HG02571 (cell line): ENCODE measurements around the gene EEFSEC.

Experiments used
- ATAC-seq: cut with Tn5 transposase; IDR thresholded peaks from one replicate; pipeline ENCODE4 v1.9.1; 2021; ENCODE audit warnings: mild to moderate bottlenecking, moderate library complexity; ENCODE audit not compliant: unreplicated experiment

Gene EEFSEC

GRCh38 chr3:128432971-128433836 lies 279.9 kb downstream of the EEFSEC start:
- no peak for ATAC-seq

- ATAC-seq: no peak
Measured at GRCh38 chr3:128433837-128434165, 280.5 kb downstream of the EEFSEC start.

DNA sequence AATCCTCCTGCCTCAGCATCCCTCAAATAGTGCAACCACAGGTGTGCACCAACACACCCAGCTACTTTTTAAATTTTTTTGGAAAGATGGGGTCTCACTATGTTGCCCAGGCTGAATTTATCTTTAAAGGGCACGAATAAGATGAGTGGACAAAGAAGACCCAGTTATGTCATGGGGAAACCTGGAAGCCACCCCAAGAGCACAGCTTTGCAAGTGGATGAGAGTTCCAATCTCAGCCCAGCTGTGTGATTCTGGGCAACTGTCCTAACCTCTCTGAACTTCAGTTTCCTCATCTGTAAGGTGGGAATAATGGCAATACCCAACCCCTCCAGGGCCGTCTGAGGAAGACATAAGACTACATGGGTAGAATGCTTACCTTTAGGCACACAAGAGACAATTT lies 281.2 kb downstream of the EEFSEC start:
- ATAC-seq: no peak

DNA sequence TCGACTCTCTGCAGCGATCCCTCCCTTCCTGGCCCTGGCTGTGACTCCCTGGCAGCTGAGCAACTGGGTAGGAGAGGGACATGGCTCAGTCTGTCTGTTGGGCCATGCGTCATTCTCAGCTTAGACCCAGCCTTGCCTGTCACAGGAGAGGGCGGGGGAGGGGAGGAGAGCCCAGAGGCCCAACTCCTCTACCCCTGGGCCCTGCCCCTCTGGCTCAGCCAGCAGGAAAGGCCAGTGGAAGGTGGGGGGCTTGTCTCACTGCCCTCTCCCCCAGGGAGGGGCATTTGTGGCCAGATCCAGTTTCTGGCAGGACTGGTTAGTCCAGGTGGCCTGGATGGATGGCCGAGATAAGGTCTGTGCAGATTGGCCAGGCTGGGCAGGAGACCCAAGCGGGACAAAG lies 281.8 kb downstream of the EEFSEC start:
- no peak for ATAC-seq

DNA sequence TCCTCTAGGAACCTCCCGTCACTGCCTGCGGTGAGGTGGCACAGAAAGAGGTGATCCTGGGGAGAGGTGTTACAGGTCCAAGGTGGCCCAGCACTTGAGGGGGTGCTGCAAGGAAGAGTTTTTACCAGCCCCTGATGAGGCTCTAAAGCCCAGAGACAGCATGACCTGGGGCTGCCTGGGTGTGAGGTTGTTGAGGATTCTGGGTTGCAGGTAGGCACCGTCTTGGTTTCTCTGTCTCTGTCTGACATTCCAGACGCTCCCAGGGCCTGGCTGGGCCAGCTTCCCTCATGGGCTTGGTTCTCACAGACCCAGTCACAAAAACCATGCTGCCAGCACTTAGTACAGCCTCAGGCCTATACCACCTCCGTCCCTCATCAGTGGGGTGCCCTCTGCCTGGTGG lies 282.3 kb downstream of the EEFSEC start:
- no peak for ATAC-seq

- ATAC-seq: no peak
Measured at GRCh38 chr3:128436214-128436613, 282.9 kb downstream of the EEFSEC start.

- no peak for ATAC-seq
Measured at GRCh38 chr3:128438488-128439072, 285.3 kb downstream of the EEFSEC start.

GRCh38 chr3:128439226-128439625 lies 285.9 kb downstream of the EEFSEC start:
- no peak for ATAC-seq

DNA sequence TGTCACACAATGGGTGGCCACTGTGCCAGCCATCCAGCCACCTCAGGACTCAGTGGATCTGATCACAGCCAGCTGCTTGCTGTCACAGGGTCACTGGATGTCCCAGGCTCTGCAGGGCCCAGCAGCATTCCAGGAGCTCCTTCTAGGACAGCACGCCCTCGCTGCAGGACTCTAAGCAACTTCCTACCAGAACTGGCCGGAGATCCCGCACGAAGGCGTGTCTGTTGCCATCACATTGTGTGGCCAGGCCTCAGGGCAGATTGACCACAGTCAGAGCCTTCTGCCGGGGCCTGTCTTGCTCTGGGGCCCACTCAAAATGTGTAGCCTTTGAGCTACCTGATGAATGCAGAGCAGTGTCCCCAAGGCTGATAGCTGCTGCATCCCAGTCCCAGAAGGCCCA lies 288.8 kb downstream of the EEFSEC start:
- no peak for ATAC-seq

DNA sequence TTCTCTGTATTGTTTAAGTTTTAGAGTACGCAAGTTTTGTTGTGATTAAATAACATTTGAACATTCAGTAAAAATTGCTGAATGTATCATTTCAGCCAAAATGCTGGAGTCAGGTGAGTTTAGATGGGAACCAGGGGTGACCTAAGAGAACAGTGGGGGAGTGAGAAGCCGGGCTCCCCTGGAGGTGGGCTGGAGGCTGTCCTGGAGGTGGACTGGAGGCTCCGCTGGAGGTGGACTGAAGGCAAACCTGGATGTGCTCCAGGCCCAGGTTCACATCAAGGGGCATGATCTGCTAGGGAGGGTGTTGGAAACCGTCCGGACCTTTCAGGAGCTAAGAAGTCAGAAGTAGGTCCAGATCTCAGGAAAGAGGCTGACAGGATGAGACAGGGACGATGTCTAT lies 289.7 kb downstream of the EEFSEC start:
- ATAC-seq: no peak

DNA sequence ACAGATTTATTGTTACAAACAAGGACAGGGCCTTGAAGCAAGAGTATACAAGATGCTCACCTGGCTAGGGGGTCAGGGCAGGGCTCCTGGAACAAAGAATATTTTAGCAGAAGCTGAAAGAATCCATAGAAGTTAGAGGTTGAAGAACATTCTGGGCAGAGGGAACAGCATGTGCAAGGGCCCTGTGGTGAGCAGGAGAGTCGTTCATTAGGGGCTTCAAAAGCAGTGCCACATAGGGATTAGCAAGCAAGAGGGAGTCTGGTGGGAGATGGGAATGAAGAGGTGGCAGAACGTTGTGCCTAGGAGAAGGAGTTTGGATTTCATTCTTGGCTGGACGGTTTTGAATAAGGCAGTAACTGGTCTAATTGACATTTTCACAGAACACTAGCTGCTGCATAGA lies 290.5 kb downstream of the EEFSEC start:
- ATAC-seq: no peak

DNA sequence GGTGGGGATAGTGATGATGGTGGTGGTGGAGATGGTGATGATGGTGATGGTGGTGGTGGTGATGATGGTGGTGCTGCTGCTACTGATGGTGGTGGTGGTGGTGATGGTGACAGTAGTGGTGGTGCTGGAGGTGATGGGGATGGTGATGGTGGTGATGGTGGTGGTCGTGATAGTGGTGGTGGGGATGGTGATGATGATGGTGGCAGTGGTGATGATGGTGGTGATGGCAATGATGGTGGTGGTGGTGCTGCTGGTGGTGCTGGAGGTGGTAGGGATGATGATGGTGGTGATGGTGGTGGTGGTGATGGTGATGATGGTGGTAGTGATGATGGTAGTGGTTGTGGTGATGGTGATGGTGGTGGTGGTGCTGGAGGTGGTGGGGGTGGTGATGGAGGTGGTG lies 292.1 kb downstream of the EEFSEC start:
- no peak for ATAC-seq

DNA sequence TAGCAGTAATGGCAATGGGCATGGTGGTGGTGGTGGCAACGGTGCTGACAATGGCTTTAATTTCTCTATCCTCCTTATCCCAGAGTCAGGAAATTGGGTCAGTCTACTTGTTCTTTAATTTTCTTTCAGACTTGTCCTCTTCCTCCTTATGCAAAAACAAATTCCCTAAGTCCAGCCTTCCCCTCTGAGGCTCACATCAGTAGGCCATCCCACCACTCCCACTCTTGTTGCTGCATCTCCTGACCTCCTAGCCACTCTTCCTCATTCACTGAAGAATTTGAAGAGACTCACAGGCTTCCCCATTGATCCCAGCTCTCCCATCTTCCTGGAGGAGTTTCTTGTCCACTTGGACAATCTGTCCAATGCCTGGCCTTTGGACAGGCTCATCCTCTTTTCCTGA lies 293.5 kb downstream of the EEFSEC start:
- ATAC-seq: no peak

DNA sequence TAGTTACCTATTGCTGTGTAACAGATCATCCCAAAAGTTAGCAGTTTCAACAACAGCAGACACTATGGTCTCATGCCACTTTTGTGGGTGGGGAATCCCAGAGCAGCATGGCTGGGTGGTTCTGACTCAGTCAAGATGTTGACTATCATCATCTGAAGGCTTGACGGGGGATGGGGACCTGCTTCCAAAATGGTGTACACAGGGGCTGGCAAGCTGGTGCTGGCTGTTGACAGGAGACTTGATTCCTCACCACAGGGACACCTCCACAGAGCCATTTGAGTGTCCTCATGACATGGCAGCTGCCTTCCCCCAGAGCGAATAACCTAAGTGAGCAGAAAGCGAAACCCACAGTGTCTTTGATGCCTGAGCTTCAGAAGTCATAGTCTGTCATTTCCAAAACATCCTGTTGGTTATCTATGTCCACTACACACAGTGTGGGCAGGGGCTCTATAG lies 294.3 kb downstream of the EEFSEC start:
- ATAC-seq: no peak

- ATAC-seq: no peak
Measured at GRCh38 chr3:128448491-128448890, 295.2 kb downstream of the EEFSEC start.

GRCh38 chr3:128449111-128449638 lies 295.9 kb downstream of the EEFSEC start:
- ATAC-seq: no peak

DNA sequence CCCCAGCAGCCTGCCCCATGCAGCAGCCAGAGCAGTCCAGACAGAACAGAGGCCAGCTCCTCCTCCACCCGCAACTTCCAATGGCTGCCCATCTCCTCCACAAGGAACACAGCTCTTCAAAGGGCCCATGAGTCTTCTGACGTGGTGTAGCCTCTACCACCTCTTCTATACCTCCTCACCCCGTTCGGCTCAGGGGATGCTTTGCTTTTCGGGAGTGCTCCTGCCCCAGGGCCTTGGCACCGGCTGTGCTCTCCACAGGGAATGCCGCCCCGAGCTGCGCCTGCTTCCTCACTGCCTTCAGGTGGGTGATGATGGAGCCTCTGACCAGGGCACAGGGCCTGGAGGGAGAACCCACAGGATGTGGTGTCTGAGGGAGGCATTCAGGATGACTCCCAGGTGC lies 298.8 kb downstream of the EEFSEC start:
- ATAC-seq: no peak

DNA sequence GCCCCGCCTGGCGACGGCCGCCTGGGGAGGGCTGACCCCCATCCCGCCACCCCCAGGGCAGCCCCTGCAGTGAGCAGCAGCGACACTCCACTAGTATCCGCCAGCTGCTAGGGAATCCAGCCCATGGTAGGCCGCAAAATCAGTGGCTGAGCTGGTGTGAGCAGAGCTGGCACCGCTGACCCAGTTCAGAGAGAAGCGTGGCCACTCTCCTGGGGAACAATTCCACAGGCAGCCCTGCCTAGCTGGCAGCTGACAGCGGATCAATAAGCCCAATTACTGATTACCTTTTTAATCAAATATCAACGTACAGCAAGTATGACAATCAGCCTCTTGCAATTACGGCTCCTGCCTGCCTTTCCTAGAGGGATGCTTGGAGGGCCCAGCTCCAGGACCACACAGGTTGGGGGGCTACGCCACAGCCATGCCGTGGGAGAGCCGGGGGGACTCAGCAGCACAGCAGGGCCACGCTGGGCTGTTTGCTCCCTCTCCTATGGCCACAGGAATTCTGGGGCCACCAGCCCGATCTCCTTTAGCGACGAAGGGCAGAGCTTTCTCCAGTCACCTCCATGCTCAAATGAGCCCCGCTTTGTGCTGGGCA lies 299.5 kb downstream of the EEFSEC start:
- no peak for ATAC-seq

- ATAC-seq: no peak
Measured at GRCh38 chr3:128453501-128454309, 300.4 kb downstream of the EEFSEC start.

DNA sequence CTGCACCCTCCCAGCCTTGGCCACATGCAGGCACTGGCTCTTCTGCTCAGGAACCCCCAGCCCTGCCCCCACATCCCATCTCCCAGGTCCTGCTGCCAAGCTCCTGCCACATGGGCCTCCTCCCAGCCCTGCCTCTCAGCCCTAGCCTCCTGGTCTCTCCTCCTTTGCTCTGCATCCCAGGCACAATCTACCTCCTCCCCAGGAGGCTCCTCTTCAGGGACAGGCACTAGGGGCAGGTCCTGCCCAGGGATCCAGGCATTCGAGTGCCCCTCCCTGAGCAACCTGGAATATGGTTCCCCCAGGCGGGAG lies 301.0 kb downstream of the EEFSEC start:
- no peak for ATAC-seq

DNA sequence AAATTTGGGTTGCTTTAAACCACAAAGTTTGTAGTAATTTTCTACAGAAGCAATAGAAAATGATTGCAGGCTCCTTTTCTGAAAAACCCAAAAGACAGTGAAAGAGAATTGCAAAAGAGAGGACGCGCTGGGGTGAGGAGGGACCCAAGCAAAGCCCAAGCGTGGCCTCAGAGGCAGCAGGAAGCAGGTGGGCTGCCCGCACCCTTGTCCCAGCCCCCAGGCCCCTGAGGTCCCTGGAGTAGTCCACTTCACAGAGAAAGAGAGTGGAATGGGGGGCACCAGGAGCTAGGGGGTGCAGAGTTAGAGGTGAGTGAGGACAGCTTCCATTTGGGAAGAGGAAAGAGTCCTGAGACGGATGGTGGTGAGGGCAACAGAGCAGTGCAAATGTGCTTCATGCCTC lies 301.8 kb downstream of the EEFSEC start:
- ATAC-seq: no peak
